Neural cell (in vitro differentiated cells): ENCODE measurements around the gene GPLD1. TPM values are rescaled to one million over a fixed set of nuclear protein-coding genes. Genes with fewer than 3 reads are reported as not detected.

Experiments
- H2AFZ ChIP-seq: fragments of 200-600, 300-800 bp; sonication (generic), shearing (Covaris generic); 2 replicates; pipeline ENCODE4 v1.6.0; 2014; ENCODE audit warnings: low read depth, mild to moderate bottlenecking, antibody characterized with exemption, low read length, moderate library complexity
- H3F3A ChIP-seq: fragments of 200-600 bp; shearing (Covaris generic); 2 replicates; pipeline ENCODE4 v1.6.1; 2016; ENCODE audit warnings: mild to moderate bottlenecking, moderate library complexity, mixed read lengths, antibody characterized with exemption, low read length; ENCODE audit not compliant: insufficient read depth, poor library complexity, severe bottlenecking
- H3K27ac ChIP-seq: fragments of 200-600, 300-800 bp; sonication (generic), shearing (Covaris generic); 2 replicates; pipeline ENCODE4 v1.5.1; 2014; ENCODE audit warnings: mild to moderate bottlenecking, low read length, moderate library complexity
- H3K27me3 ChIP-seq: fragments of 300-800, 200-600 bp; sonication (generic), shearing (Covaris generic); 2 replicates; pipeline ENCODE4 v1.6.0; 2014; ENCODE audit warnings: mild to moderate bottlenecking, low read depth, low read length, moderate library complexity; ENCODE audit not compliant: insufficient read depth
- H3K36me3 ChIP-seq: fragments of 300-800, 200-600 bp; sonication (generic), shearing (Covaris generic); 2 replicates; pipeline ENCODE4 v1.5.1; 2014; ENCODE audit warnings: mild to moderate bottlenecking, antibody characterized with exemption, low read length, moderate library complexity; ENCODE audit not compliant: insufficient read depth
- H3K4me2 ChIP-seq: fragments of 300-800, 200-600 bp; sonication (generic), shearing (Covaris generic); 2 replicates; pipeline ENCODE4 v1.6.0; 2014; ENCODE audit warnings: mild to moderate bottlenecking, low read length
- H3K4me3 ChIP-seq: fragments of 300-800, 200-600 bp; sonication (generic), shearing (Covaris generic); 2 replicates; pipeline ENCODE4 v1.5.1; 2014; ENCODE audit warnings: mild to moderate bottlenecking, low read length, moderate library complexity
- H3K79me2 ChIP-seq: fragments of 200-600 bp; shearing (Covaris generic); replicated peaks from 2 replicates; pipeline ENCODE4 v1.6.0; 2014; ENCODE audit warnings: mild to moderate bottlenecking, low read length, moderate library complexity; ENCODE audit not compliant: insufficient read depth
- H3K9ac ChIP-seq: fragments of 300-800, 200-600 bp; sonication (generic), shearing (Covaris generic); 2 replicates; pipeline ENCODE4 v1.6.1; 2016; ENCODE audit warnings: mild to moderate bottlenecking, low read length, mixed read lengths
- H3K9me2 ChIP-seq: fragments of 200-600 bp; shearing (Covaris generic); 2 replicates; pipeline ENCODE4 v1.6.1; 2016; ENCODE audit warnings: mild to moderate bottlenecking, low read length, mixed read lengths; ENCODE audit not compliant: insufficient read depth
- H3K9me3 ChIP-seq: fragments of 200-600, 300-800 bp; sonication (generic), shearing (Covaris generic); 2 replicates; pipeline ENCODE4 v1.6.1; 2016; ENCODE audit warnings: mild to moderate bottlenecking, mixed run types, low read length, moderate library complexity, mixed read lengths
- H4K20me1 ChIP-seq: fragments of 200-600 bp; shearing (Covaris generic); 2 replicates; pipeline ENCODE4 v1.6.1; 2016; ENCODE audit warnings: mild to moderate bottlenecking, mixed run types; ENCODE audit not compliant: insufficient read depth
- CTCF ChIP-seq: fragments of 450-650 bp; IDR thresholded peaks from 2 replicates; pipeline ENCODE4 v1.5.1; 2014; ENCODE audit warnings: antibody characterized with exemption, mild to moderate bottlenecking, moderate library complexity; ENCODE audit not compliant: poor library complexity, severe bottlenecking
- EP300 ChIP-seq: fragments of 450-650 bp; conservative IDR thresholded peaks from 2 replicates; pipeline ENCODE4 v1.6.1; 2014; ENCODE audit warnings: antibody characterized with exemption, mild to moderate bottlenecking, moderate library complexity; ENCODE audit not compliant: poor library complexity, severe bottlenecking
- EZH2 ChIP-seq: fragments of 200-600, 300-800 bp; shearing (Covaris generic), sonication (generic); IDR thresholded peaks from 2 replicates; pipeline ENCODE4 v1.6.1; 2014; ENCODE audit warnings: antibody characterized with exemption, low read length, borderline replicate concordance, mild to moderate bottlenecking; ENCODE audit not compliant: insufficient read depth, poor library complexity, severe bottlenecking
- MXI1 ChIP-seq: fragments of 450-650 bp; conservative IDR thresholded peaks from 2 replicates; pipeline ENCODE4 v1.6.1; 2014; ENCODE audit warnings: antibody characterized with exemption, mild to moderate bottlenecking; ENCODE audit not compliant: poor library complexity, severe bottlenecking
- POLR2AphosphoS5 ChIP-seq: IDR thresholded peaks from 2 replicates; pipeline ENCODE4 v1.6.1; 2012
- RAD21 ChIP-seq: fragments of 450-650 bp; conservative IDR thresholded peaks from 2 replicates; pipeline ENCODE4 v1.6.1; 2014; ENCODE audit warnings: antibody characterized with exemption, mild to moderate bottlenecking, moderate library complexity
- REST ChIP-seq: IDR thresholded peaks from 2 replicates; pipeline ENCODE4 v1.6.1; 2012; ENCODE audit warnings: borderline replicate concordance
- SMC3 ChIP-seq: fragments of 450-650 bp; conservative IDR thresholded peaks from 2 replicates; pipeline ENCODE4 v1.6.1; 2014; ENCODE audit warnings: antibody characterized with exemption, mild to moderate bottlenecking, moderate library complexity; ENCODE audit not compliant: poor library complexity
- TAF1 ChIP-seq: IDR thresholded peaks from 2 replicates; pipeline ENCODE4 v1.6.1; 2012; ENCODE audit warnings: low read depth
- polyA plus RNA-seq: library from polyadenylated mRNA; depleted of rRNA; stranded (reverse); fragments of >200 nt; gene quantifications from 2 replicates; pipeline ENCODE4 v1.2.3, GENCODE V29; 2014

GPLD1 gene
- polyA plus RNA-seq, 1 donor from 2014 or later = 11.0 TPM

GRCh38 chr6:24477070-24477469 lies 12.3 kb downstream of the GPLD1 start:
- Histone ChIP-seq H3K4me2 (no peak overlapping the region), H3K9ac (no peak overlapping the region), H3K4me3 (no peak overlapping the region), H2AFZ (no peak overlapping the region), H3K9me3 (no peaks in the 10 kb centered on the region), H3K27me3 (no peaks in the 10 kb centered on the region), H3K27ac (no peak overlapping the region), H4K20me1 (no peaks in the 10 kb centered on the region), H3K36me3 (no peaks in the 10 kb centered on the region), H3F3A (no peaks in the 10 kb centered on the region), H3K9me2 (no peaks in the 10 kb centered on the region), H3K79me2 (no peaks in the 10 kb centered on the region)
- TF ChIP-seq POLR2AphosphoS5 (no peak), EP300 (no peak), REST (no peak), TAF1 (no peak), MXI1 (no peak), CTCF (no peak), EZH2 (no peak), RAD21 (no peak), SMC3 (no peak)

- Histone ChIP-seq H3K9me3 (no peaks in the 10 kb centered on the region), H3K4me3 (no peak overlapping the region), H3K27ac (no peak overlapping the region), H3K9me2 (no peaks in the 10 kb centered on the region), H3K9ac (no peak overlapping the region), H3K4me2 (no peak overlapping the region), H3K27me3 (no peaks in the 10 kb centered on the region), H4K20me1 (no peaks in the 10 kb centered on the region), H2AFZ (no peak overlapping the region), H3K79me2 (no peaks in the 10 kb centered on the region), H3K36me3 (no peaks in the 10 kb centered on the region), H3F3A (no peaks in the 10 kb centered on the region)
- TF ChIP-seq REST (no peak), MXI1 (no peak), TAF1 (no peak), CTCF (no peak), POLR2AphosphoS5 (no peak), EP300 (no peak), SMC3 (no peak), RAD21 (no peak)
Observed at GRCh38 chr6:24476631-24477030, 12.7 kb downstream of the GPLD1 start.
